Natural killer cell (primary cell): ENCODE data around the gene NME7. TPM values are rescaled to one million over a fixed set of nuclear protein-coding genes. Genes with fewer than 3 reads are reported as not detected.

Source experiments
- ATAC-seq, 3 donors: fragments of 150-1000 bp in 2 of 3; fragments of 200-7000 bp in 1 of 3; cut with Tn5 transposase; 1 replicate in 1 of 3; 2 replicates in 2 of 3; pipeline ENCODE4 v1.10.0; 2021; ENCODE audit warnings: mild to moderate bottlenecking in 2 of 3, moderate library complexity in 2 of 3
- DNase-seq, 2 donors: peaks; one replicate each; pipeline versions ENCODE4 v3.0.0 to v3.0.0-alpha.2; 2013 to 2021; ENCODE audit warnings: mixed read lengths in 1 of 2
- H3K27ac ChIP-seq: one replicate; pipeline ENCODE4 v1.5.1; 2013; ENCODE audit warnings: mild to moderate bottlenecking, low read length
- H3K27me3 ChIP-seq: one replicate; pipeline ENCODE4 v1.6.1; 2013; ENCODE audit warnings: low read length; ENCODE audit not compliant: control insufficient read depth, insufficient read depth
- H3K36me3 ChIP-seq: one replicate; pipeline ENCODE4 v1.6.1; 2013; ENCODE audit warnings: low read length; ENCODE audit not compliant: control insufficient read depth, insufficient read depth
- H3K4me1 ChIP-seq: one replicate; pipeline ENCODE4 v1.6.1; 2013; ENCODE audit warnings: low read length; ENCODE audit not compliant: control insufficient read depth, insufficient read depth
- H3K4me3 ChIP-seq: one replicate; pipeline ENCODE4 v1.5.1; 2013; ENCODE audit warnings: low read length
- H3K9me3 ChIP-seq: one replicate; pipeline ENCODE4 v1.6.1; 2013; ENCODE audit warnings: low read length; ENCODE audit not compliant: control insufficient read depth, insufficient read depth
- H3K27ac Mint-ChIP-seq, 2 donors: one replicate each; pipeline ENCODE4 v1.8.0; 2022; ENCODE audit warnings: mild to moderate bottlenecking in 2 of 2, mixed read lengths in 2 of 2, moderate library complexity in 1 of 2
- H3K27me3 Mint-ChIP-seq, 2 donors: one replicate each; pipeline ENCODE4 v1.8.0; 2022; ENCODE audit warnings: low read depth in 2 of 2, mixed read lengths in 2 of 2
- H3K36me3 Mint-ChIP-seq: one replicate; pipeline ENCODE4 v1.8.0; 2022; ENCODE audit warnings: mixed read lengths
- H3K4me1 Mint-ChIP-seq, 2 donors: one replicate each; pipeline ENCODE4 v1.8.0; 2022; ENCODE audit warnings: mixed read lengths in 2 of 2
- H3K4me3 Mint-ChIP-seq: one replicate; pipeline ENCODE4 v1.8.0; 2022; ENCODE audit warnings: mild to moderate bottlenecking, moderate library complexity, mixed read lengths
- H3K9me3 Mint-ChIP-seq, 2 donors: one replicate each; pipeline ENCODE4 v1.8.0; 2022; ENCODE audit warnings: mixed read lengths in 2 of 2
- CTCF ChIP-seq: fragments of 200-600 bp; IDR thresholded peaks from one replicate; pipeline ENCODE4 v1.8.0; 2022; ENCODE audit warnings: antibody characterized with exemption
- WGBS: methylation state at CpG from one replicate; pipeline ENCODE4 v1.1.7; 2013; ENCODE audit warnings: missing lambda C conversion rate; ENCODE audit not compliant: insufficient coverage; 5-methylcytosine and 5-hydroxymethylcytosine counted together
- intact Hi-C: fragments of 100-400 bp; cut with micrococcal nuclease; formaldehyde crosslinking; loops from one replicate; pipeline ENCODE4 v1.14.2; 2022
- total RNA-seq, 4 donors: library from RNA; stranded (reverse); fragments of 120-200 nt in 1 of 4; gene quantifications; one replicate each; pipeline versions ENCODE4 v1.2.3 to v1.2.4, GENCODE V29; 2013 to 2022

The NME7 gene
- total RNA-seq, 3 donors from 2014 or later (not counting 1 experiment from before 2014, with no cell fraction given) = 5.2 to 9.9 (median 9.8) TPM

DNA sequence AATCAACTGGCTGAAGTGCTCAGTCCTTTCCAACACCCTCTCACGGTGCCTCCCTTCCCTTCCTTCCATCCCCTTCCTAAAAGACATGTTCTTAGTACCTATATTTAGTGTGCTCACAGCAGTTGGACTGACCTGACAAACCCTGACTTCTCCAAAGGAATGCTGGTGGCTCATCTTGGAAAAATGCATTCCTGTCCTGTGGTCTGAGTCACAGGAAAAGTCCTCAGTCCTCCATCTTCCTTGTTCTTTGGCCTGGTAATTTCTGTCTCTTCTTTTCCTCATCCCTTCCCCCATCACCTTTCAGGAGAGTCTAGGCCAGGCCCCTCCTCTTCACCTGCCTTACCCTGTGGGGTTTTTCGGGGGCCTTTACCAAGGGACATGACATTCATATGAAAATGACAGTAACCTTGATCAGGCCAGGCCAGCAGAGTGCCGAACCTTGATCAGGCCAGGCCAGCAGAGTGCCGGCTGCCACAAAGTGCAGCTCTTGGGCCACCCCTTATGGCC lies 253.9 kb downstream of the NME7 start:
- DNase-seq (no peak), ATAC-seq (no peak)
- Mint-ChIP-seq H3K36me3 (no peaks in the 10 kb centered on the region), H3K4me1 (peaks cover 48 to 54% of the 10 kb centered on the region in 2 donors), H3K9me3 (no peaks in the 10 kb centered on the region), H3K27me3 (no peaks in the 10 kb centered on the region), H3K4me3 (no peak overlapping the region), H3K27ac (no peak overlapping the region)
- TF ChIP-seq CTCF = no peak
- Histone ChIP-seq H3K4me3 (no peak overlapping the region), H3K9me3 (no peaks in the 10 kb centered on the region), H3K4me1 (peaks cover 34% of the 10 kb centered on the region), H3K27me3 (no peaks in the 10 kb centered on the region), H3K27ac (no peak overlapping the region), H3K36me3 (no peaks in the 10 kb centered on the region)
- intact Hi-C loops = no loop called here
- WGBS = 91% methylated on average over 4 of the region's 4 CpGs

- Mint-ChIP-seq H3K36me3 (no peaks in the 10 kb centered on the region), H3K4me3 (no peak overlapping the region), H3K4me1 (peaks cover 59 to 63% of the 10 kb centered on the region in 2 donors), H3K27me3 (peaks cover 0 to 1% of the 10 kb centered on the region in 2 donors), H3K27ac (no peak overlapping the region), H3K9me3 (no peaks in the 10 kb centered on the region)
- Histone ChIP-seq H3K27ac (no peak overlapping the region), H3K4me1 (peaks cover 46% of the 10 kb centered on the region), H3K9me3 (no peaks in the 10 kb centered on the region), H3K4me3 (no peak overlapping the region), H3K27me3 (peaks cover 1% of the 10 kb centered on the region), H3K36me3 (no peaks in the 10 kb centered on the region)
- intact Hi-C loops = no loop called here
- DNase-seq (no peak), ATAC-seq (peak in 1 of 3 donors; percentile 20)
- 72% methylated on average over 6 of the region's 6 CpGs for WGBS
- TF ChIP-seq CTCF = no peak
Observed at GRCh38 chr1:169112241-169112640, 255.4 kb downstream of the NME7 start.

DNA sequence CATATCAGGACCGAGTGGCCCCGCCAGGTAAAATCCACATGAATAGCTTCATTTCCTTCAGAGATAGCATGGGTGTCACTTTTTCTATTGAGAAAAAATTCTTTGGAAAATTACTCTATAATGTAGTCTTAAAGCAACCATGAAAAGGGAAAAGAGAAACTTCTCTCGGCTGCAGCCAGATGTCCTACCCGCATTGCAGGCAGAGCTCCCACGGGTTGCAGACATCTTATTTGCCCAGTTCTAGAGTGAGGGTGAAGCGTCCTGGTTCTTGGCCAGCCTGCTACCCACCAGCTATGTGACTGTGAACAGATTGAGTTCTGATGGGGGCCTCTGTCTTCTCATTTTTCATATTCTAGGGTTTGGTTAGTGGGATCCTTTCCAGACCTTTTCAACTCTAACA lies 256.1 kb downstream of the NME7 start:
- peaks cover 58 to 60% of the 10 kb centered on the region in 2 donors for H3K4me1 Mint-ChIP-seq
- H3K27me3 ChIP-seq = peaks cover 2% of the 10 kb centered on the region
- DNase-seq (no peak), ATAC-seq (no peak)
- no peak overlapping the region for H3K27ac ChIP-seq
- no peaks in the 10 kb centered on the region for H3K9me3 Mint-ChIP-seq
- intact Hi-C loops = no loop called here
- no peaks in the 10 kb centered on the region for H3K36me3 ChIP-seq
- H3K4me1 ChIP-seq = peaks cover 47% of the 10 kb centered on the region
- TF ChIP-seq CTCF = no peak
- peaks cover 0 to 5% of the 10 kb centered on the region in 2 donors for H3K27me3 Mint-ChIP-seq
- H3K4me3 ChIP-seq = no peak overlapping the region
- no peaks in the 10 kb centered on the region for H3K36me3 Mint-ChIP-seq
- H3K27ac Mint-ChIP-seq = peak overlapping the region in 1 of 2 donors; percentile 66
- no peaks in the 10 kb centered on the region for H3K9me3 ChIP-seq
- H3K4me3 Mint-ChIP-seq = no peak overlapping the region
- WGBS = 94% methylated on average over 6 of the region's 6 CpGs
